GM23248 (cell line): Measurements from ENCODE around the gene KMT5B.

Experiments used
- EZH2 ChIP-seq: fragments of 200-600 bp; sonication (generic); IDR thresholded peaks from 2 replicates; pipeline ENCODE4 v1.6.1; 2018; ENCODE audit warnings: antibody characterized with exemption, mild to moderate bottlenecking; ENCODE audit not compliant: insufficient read depth, poor library complexity, severe bottlenecking
- EZH2phosphoT487 ChIP-seq: fragments of 200-600 bp; sonication (generic); IDR thresholded peaks from 2 replicates; pipeline ENCODE4 v1.6.1; 2018; ENCODE audit warnings: antibody characterized with exemption, moderate library complexity, mild to moderate bottlenecking, low read depth; ENCODE audit not compliant: insufficient read depth

DNA sequence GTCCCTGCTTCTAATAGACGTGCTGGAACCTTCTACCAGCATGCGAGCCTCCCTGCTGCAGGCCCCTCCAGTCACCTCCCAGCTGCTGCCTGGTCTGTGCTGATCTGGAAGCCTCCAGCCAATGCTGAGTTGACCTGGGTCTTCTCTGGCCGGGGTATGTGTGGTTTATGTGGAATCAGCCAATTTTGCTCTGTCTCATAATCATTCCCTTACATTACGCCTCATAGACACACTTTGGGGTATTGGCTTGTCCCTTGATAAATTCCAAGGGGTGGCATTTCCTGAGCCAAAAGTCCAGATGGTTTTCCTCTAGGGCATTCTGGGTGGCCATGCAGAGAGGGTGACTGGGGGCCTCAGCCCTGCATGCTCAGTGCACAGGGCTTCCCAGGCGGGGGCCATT is 8.3 kb upstream of the KMT5B start:
- TF ChIP-seq EZH2phosphoT487, result no peak
- TF ChIP-seq EZH2, result no peak
